Omental fat pad (tissue), 4 donors: ENCODE measurements around the gene VILL. TPM values are rescaled to one million over a fixed set of nuclear protein-coding genes. Genes with fewer than 3 reads are reported as not detected.
"Not testable (repeated sequence)": the region's sequence is repeated elsewhere in the genome, so short reads cannot be mapped to it uniquely, and the experiment has no call there.

Experiments
- ATAC-seq: fragments of 150-250 bp; one replicate; pipeline ENCODE4 v1.9.1; 2016; ENCODE audit warnings: mild to moderate bottlenecking, moderate library complexity; ENCODE audit not compliant: low FRiP score
- DNase-seq: peaks from one replicate; pipeline ENCODE4 v3.0.0-alpha.2; 2019; ENCODE audit warnings: low spot score
- total RNA-seq, 4 donors: library from RNA; depleted of rRNA; stranded (reverse); fragments of >200 nt; gene quantifications; one replicate each; pipeline ENCODE4 v1.1.0, GENCODE V29; 2016
- TF ChIP-seq, protein P1 (sequence below), 3 donors: fragments of 450-650 bp; IDR thresholded peaks; one replicate each; pipeline ENCODE4 v1.5.1; 2016 to 2017; ENCODE audit warnings: antibody characterized with exemption in 3 of 3, mild to moderate bottlenecking in 3 of 3, moderate library complexity in 2 of 3

The VILL gene
- total RNA-seq, 4 donors from 2014 or later = 4.4 to 15.0 (median 5.6) TPM

DNA sequence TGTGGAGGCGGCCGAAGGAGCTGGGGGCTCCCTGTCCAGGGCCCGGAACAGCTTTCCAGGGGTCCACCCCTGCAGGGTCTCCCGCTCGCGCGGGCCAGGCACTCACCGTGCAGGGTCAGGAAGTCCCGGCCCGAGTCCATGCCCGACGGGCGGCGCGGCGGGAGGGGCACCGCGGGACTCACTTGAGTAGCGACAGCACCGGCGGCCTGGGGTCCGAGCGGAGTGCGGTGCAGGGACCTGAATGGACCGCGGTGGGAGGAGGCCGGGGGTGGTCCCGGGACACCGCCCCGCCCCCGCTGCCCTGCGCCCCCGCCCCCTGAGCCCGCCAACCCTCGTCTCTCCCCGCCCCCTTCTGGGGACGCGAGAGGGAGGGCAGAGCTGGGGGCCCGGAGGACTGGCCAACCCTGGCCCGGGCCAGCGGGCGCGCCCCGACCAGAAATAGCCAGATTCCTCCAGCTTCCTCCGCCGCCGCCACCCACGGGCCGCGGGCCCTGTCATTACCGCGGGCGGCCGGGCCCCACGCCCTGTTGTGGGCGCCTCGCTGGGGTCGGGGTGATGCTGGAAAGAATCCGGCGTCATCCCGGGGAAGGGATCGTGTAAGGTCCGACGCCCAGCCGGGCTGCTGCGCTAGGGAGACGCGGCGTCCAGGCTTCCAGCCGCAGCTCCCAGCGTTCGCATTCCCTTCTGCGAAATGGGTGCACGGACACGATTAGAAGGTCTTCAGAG, 39.0 kb downstream of the VILL start, which contains the start of gene PLCD1:
TSS of gene PLCD1 (minus strand) at position 243 of the 726 bp plus-strand sequence. CDS start at position 140, 103 bp downstream.
- TF ChIP-seq, protein P1, sequence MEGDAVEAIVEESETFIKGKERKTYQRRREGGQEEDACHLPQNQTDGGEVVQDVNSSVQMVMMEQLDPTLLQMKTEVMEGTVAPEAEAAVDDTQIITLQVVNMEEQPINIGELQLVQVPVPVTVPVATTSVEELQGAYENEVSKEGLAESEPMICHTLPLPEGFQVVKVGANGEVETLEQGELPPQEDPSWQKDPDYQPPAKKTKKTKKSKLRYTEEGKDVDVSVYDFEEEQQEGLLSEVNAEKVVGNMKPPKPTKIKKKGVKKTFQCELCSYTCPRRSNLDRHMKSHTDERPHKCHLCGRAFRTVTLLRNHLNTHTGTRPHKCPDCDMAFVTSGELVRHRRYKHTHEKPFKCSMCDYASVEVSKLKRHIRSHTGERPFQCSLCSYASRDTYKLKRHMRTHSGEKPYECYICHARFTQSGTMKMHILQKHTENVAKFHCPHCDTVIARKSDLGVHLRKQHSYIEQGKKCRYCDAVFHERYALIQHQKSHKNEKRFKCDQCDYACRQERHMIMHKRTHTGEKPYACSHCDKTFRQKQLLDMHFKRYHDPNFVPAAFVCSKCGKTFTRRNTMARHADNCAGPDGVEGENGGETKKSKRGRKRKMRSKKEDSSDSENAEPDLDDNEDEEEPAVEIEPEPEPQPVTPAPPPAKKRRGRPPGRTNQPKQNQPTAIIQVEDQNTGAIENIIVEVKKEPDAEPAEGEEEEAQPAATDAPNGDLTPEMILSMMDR (IDR thresholded peaks at IDR 0.05) = no peak
- DNase-seq = no peak
- peak; percentile 14 for ATAC-seq

DNA sequence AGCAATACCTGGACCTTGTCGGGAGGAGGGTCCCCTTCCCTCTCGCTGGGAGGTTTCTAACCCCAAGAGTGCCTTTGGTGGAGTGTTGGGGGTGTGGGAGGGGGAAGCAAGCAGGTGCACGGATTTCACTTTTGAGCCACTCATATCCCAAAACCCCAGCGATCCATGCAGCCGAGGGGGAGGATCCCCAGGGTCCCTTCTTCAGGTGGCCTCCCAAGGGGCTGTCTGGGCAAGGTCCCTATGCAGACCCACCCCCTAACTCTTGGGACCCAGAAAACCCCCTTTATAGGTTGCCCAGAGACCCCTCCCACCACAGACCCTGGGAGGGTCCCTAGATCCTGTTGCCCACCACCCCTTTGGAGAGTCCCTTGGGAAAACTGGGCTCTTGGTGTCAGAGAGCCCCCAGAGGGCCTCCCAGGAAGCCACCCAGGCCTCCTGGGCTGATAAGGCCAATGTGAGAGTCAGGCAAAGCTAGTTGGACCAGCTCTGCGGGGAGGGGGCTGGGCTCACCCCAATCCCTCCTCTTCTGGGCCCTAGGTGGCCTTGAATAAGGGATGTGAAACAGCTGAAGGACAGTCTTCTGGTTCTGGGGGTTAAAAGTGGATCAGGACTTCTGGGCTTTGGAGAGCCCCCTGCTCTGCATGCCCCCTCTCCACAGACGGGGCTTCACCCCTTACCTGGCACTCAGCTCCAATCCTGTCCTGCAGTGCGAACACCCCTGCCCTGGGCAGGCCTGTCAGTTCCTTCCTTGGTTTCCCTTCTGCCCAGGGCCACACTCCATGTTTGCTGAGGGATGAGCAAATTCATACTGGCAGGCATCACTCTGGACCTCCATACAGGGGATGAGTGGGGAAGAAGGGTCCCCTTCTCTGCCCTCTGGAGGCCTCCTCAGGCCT, 39.8 kb downstream of the VILL start:
- DNase-seq = no peak
- TF ChIP-seq, protein P1 (IDR thresholded peaks at IDR 0.05) = no peak
- no peak for ATAC-seq

DNA sequence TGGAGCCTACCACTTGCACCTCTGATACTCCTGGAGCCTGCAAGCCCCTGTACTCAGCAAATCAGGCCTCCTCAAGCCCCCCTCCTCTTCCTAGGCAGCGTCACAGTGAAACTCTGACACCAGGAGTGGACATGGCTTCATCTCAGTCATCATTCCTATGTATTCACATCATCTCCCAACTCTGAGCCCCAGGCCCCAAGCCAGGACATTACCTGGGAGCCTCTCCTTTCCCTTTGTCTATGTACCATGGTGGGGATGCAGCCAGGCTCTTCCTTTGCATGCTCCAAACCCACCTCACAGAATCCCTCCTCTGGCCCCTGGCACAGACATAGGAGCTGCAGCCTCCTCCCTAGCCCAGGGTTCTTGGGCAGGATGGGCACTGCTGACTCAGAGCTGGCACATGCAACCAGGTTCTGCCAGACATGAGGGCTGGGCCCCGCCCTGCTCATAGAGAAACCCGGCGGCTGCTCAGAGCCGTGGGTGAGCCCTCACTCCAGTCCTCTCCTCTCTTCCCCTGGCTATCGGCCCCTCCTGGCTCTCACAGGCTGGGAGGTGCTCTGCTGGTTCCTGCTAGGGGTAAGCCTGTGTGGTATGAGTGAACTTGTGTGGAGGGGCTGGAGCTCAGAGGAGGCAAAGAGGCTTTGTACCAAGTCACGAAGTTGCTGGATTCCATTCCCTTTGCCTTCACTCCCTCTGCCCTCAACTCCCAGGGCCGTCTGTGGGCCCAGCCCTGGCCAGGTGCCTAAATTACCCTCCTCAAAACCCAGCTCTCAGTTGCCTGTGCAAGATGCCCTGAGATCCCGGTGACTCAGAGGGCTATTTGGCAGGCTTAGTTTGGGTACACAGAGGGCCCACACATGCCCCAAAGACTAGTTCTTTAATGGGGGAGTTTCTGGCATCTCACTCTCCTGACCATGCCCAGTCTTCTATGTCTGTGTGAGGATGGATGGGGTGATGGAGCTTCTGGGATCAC, 40.7 kb downstream of the VILL start:
- TF ChIP-seq, protein P1 (IDR thresholded peaks at IDR 0.05) = no peak
- peak; percentile 80 for ATAC-seq
- DNase-seq = peak; percentile 51

DNA sequence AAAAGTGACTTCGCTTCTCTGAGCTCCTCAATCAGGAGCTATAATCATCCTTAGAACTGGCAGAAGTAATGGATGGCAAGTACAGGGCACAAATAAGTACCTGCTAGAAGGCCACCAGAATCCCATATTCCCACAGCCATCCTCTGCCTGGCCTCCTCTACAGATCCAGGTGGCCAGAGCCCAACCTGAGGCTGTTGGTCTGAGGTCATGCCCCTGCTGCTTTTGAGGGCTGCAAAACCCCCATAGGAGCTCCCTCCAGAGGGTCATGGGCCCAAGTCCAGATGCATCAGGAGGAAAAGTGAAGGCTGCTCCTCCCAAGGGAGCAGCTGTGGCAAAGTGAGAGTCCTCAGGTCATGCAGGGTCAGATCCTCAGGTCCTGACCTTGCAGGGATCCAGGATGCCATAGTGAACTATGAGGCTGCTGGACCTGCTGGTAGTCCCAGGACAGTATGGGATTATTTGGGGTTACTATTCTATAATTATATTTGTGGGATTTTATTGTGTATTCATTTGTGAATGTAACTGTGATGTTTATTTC, 41.8 kb downstream of the VILL start:
- no peak for ATAC-seq
- TF ChIP-seq, protein P1 (IDR thresholded peaks at IDR 0.05) = no peak
- no peak for DNase-seq

DNA sequence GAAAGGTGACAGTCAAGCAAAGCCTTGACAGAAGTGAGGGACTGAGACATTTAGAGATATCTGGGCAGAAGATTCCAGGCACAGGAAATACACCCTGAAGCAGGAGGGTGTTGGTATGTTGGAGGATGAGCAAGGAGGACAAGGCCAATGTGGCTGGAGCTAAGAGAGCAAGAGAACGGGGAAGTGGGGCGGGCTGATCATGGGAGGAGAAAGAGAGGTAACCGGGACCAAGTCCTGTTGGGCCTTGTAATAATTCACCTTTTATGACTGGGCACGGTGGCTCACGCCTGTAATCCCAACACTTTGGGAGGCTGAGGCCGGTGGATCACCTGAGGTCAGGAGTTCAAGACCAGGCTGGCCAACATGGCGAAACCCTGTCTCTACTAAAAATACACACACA, 43.0 kb downstream of the VILL start:
- not testable (repeated sequence) for ATAC-seq, DNase-seq

DNA sequence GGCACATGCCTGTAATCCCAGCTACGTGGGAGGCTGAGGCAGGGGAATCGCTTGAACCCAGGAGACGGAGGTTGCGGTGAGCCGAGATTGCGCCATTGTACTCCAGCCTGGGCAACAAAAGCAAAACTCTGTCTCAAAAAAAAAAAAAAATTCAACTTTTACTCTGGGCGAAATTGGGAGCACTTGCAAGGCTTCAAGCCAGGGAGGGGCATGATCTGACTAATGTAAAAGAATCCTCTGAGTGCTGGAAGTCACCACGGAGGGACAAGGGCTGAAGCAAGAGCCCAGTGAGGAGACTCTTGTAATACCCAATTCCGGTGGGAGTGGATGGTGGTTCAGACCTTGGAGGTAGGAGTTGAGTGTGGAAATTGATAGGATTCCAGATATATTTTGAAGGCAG, 43.7 kb downstream of the VILL start:
- not testable (repeated sequence) for ATAC-seq, DNase-seq

DNA sequence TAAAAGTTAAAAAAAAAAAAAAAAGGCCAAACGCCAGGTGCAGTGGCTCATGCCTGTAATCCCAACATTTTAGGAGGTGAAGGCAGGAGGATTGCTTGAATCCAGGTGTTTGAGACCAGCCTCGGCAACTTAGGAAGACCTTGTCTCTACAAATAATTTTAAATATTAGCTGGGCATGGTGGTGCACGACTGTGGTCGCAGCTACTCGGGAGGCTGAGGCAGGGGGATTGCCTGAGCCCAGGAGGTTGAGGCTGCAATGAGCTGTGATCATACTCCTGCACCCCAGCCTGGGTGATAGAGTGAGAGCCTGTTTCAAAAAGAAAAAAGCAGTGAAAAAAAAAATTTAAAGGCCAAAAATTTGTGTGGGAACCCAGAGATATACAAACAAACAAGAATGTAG, 45.7 kb downstream of the VILL start:
- ATAC-seq (no peak), DNase-seq (no peak)
- TF ChIP-seq, protein P1 (IDR thresholded peaks at IDR 0.05) = no peak
